Fibroblast of the aortic adventitia (primary cell): ENCODE results near the gene GRAP2. TPM values are rescaled to one million over a fixed set of nuclear protein-coding genes. Genes with fewer than 3 reads are reported as not detected.

Source experiments
- DNase-seq: peaks from one replicate; pipeline ENCODE4 v3.0.0-alpha.2; 2010; ENCODE audit warnings: low read depth
- H3K4me3 ChIP-seq: 2 replicates; pipeline ENCODE4 v1.5.1; 2011; ENCODE audit warnings: low read depth, mild to moderate bottlenecking, control low read depth, low read length, moderate library complexity
- CTCF ChIP-seq: IDR thresholded peaks from 2 replicates; pipeline ENCODE4 v1.5.1; 2011; ENCODE audit warnings: mild to moderate bottlenecking, low read length, control low read depth, inconsistent platforms; ENCODE audit not compliant: insufficient read depth
- small RNA-seq: library from RNA; depleted of rRNA; stranded (forward); fragments of <200 nt; gene quantifications from one replicate; pipeline ENCODE3, GENCODE V24; 2012
- total RNA-seq: library from RNA; depleted of rRNA; stranded (reverse); fragments of >200 nt; gene quantifications from 2 replicates; pipeline ENCODE4 v1.2.3, GENCODE V29; 2012; ENCODE audit warnings: low replicate concordance

Gene GRAP2
- total RNA-seq, 1 donor, result not detected

DNA sequence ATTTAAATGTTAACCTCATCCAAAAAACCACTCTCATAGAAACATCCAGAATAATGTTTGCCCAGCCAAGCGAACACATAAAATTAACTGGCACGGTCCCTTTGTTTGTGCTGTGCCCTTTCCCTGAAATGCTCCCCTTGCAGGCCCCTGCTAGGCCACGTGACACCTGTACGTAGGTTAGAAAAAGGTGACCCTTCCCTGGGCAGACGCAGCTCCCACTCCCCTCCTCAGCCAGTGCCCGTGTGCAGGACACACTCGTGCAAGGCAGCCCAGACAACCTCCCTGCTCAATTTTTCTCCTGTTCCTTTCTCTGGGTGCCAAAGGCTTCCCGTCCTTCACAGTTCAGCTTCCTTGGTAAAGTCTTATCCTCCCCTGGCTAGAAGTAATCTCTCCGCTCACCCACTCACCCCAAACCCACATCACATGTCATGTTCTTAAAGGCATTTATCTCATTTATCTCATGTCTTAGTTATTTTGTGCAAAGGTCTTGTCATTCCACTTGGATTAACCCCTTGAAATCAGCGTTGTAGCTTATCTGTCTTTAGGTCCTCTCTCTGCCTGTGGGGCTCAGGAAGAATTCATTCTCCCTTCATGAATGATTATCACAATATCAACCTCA is 114.6 kb downstream of the GRAP2 start:
- no peak for TF ChIP-seq CTCF
- DNase-seq, result no peak
- no peak overlapping the region for H3K4me3 ChIP-seq

GRCh38 chr22:40018051-40018450 is 117.2 kb downstream of the GRAP2 start:
- no peak for TF ChIP-seq CTCF
- no peak overlapping the region for H3K4me3 ChIP-seq
- DNase-seq, result no peak

GRCh38 chr22:40019100-40019499 is 118.2 kb downstream of the GRAP2 start:
- no peak for DNase-seq
- no peak for TF ChIP-seq CTCF
- H3K4me3 ChIP-seq, result no peak overlapping the region

GRCh38 chr22:40020956-40021355 is 120.1 kb downstream of the GRAP2 start:
- H3K4me3 ChIP-seq, result no peak overlapping the region
- DNase-seq, result no peak
- no peak for TF ChIP-seq CTCF

DNA sequence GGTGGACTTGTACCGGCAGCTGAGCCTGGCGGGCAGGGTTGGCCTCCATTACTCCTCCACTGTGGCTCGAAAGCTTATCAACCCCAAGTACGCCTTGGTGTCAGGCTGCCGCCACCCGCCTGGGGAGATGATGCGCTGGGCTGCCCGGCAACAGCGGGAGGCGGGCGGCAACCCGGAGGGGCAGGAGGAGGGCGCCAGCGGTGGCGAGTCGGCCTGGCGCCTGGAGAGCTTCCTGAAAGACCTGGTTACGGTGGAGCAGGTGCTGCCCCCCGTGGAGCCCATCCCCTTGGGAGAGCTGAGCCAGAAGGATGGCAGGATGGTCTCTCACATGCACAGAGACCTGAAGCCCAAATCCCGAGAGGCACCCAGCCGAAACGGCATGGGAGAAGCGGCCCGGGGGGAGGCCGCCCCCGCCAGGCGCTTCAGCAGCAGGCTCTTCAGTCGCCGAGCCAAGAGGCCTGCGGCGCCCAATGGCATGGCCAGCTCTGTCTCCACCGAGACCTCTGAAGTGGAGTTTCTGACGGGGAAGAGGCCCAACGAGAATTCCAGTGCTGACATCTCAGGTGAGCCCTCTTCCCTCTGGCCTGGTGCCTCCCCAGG is 120.6 kb downstream of the GRAP2 start:
- no peak for DNase-seq
- no peak for TF ChIP-seq CTCF
- H3K4me3 ChIP-seq, result no peak overlapping the region

GRCh38 chr22:40022536-40023240 is 121.8 kb downstream of the GRAP2 start:
- no peak overlapping the region for H3K4me3 ChIP-seq
- DNase-seq, result no peak
- TF ChIP-seq CTCF, result no peak

Small RNA genes within 50 kb of the gene (small RNA-seq; reads per million reads assigned to genes)
- gene RN7SKP210, result not detected

Other genes starting within 250 kb of the GRAP2 start
- gene ENTHD1, start 7.3 kb upstream of the GRAP2 start, total RNA-seq, result not detected in 2 replicates
- not detected in 2 replicates for gene TMA7B, start 59.3 kb downstream of the GRAP2 start, total RNA-seq
- not detected in 2 replicates for gene FAM83F, start 93.9 kb downstream of the GRAP2 start, total RNA-seq